ENCODE data around the gene DNAI7. TPM values are rescaled to one million over a fixed set of nuclear protein-coding genes. Genes with fewer than 3 reads are reported as not detected.

The DNAI7 gene
- polyA plus RNA-seq, 3 donors, result not detected

DNA sequence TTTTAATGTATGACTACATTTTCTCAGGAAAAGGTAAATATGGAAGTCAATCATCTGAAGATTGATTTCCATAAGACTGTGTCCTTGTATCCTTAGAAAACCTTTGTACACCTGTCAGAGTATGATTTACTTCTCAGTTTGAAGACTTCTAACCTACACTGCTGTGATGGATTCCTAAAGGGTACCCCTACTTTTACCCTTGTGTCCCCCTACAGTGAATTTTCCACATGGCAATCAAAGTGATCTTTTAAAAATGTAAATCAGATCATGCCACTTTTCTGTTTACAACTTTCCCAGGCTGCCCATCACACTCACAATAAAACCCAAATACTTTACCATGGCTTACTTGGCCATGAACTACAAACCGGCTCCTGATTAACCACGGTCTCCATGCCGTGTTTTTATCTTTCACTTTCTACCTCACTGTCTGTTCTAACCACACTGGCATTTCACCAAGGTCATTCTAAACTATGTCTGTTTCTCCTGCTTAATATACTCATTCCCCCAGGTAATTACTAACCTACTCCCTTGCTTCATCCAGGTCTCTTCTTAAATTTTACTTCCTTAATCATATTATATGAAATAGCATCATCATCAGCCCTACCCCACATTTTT is 8.1 kb downstream of the DNAI7 start:
- no peaks in the 10 kb centered on the region for H3K9me3 ChIP-seq (replicated peaks in 1 of 2; ENCODE audit: control insufficient read depth in 1 of 2, insufficient read depth in 1 of 2, low read length in 2 of 2)
- H3K9ac ChIP-seq (ENCODE audit: insufficient read depth, low read length, poor library complexity, severe bottlenecking), result no peak overlapping the region
- WGBS (ENCODE audit: insufficient coverage), result 49% methylated on average over 3 of the region's 3 CpGs
- no peak overlapping the region for H3K4me2 ChIP-seq (replicated peaks; ENCODE audit: extremely low read depth, low read length, poor library complexity, severe bottlenecking)
- Mint-ChIP-seq H3K27ac (no peak overlapping the region), H3K4me1 (peaks cover 3% of the 10 kb centered on the region), H3K4me3 (no peak overlapping the region), H3K9me3 (no peaks in the 10 kb centered on the region), H3K27me3 (ENCODE audit: low read depth in 3 of 3) (peaks cover 0 to 3% (median 3%) of the 10 kb centered on the region in 3 donors), H3K36me3 (no peaks in the 10 kb centered on the region)
- no peaks in the 10 kb centered on the region for H3K36me3 ChIP-seq (replicated peaks in 1 of 2; ENCODE audit: control insufficient read depth in 1 of 2, insufficient read depth in 2 of 2, low read length in 2 of 2)
- intact Hi-C loops (cut with micrococcal nuclease), result no loop called here
- H4K20me1 ChIP-seq (ENCODE audit: insufficient read depth, low read length), result no peaks in the 10 kb centered on the region
- H3K4me3 ChIP-seq (replicated peaks in 1 of 3; ENCODE audit: low read depth in 2 of 3, low read length in 3 of 3), result no peak overlapping the region
- no peak for TF ChIP-seq CTCF (IDR thresholded peaks at IDR 0.05)
- H3K79me2 ChIP-seq (ENCODE audit: insufficient read depth, low read length), result no peaks in the 10 kb centered on the region
- no peak overlapping the region for H2AFZ ChIP-seq (ENCODE audit: insufficient read depth, low read depth, low read length, poor library complexity, severe bottlenecking)
- H3K27ac ChIP-seq (ENCODE audit: low read depth in 1 of 2, low read length in 2 of 2), result no peak overlapping the region
- no peak for DNase-seq
- H3K4me1 ChIP-seq (ENCODE audit: control insufficient read depth in 1 of 2, insufficient read depth in 2 of 2, low read length in 2 of 2), result no peaks in the 10 kb centered on the region
- no peaks in the 10 kb centered on the region for H3K27me3 ChIP-seq (ENCODE audit: control insufficient read depth in 2 of 2, insufficient read depth in 2 of 2, low read length in 2 of 2)

DNA sequence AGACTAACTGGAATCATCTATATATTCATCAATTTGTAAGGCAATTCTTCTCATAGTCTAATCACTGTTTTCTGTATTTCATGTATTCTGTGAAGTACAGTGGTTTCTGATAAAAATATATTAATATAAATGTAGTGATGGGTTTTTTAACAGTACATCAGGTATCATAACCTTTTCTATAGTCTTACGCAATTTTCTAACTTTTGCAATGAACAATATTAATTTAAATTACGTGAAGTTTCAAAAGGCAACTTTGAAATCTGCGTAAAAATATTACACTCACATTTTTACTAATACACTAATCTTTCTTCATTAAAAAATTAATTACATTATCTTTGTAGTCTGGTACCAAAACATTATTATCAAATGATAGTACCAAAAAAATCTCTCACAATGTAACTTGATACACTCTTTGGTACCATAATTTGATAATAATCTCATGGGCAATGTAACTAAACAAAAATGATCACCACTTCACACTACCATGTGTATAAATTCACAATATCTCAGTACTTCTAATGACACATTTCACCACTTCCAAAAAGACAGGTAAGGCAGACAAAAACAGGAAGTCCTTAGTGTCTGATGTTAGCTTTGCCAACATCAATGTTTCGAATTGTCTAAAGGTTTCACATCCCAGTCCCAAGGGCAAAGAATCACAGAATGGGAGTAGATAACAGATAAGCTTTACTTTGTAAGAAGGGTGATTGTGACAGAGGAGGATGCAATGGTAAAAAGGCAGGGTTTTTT is 8.7 kb downstream of the DNAI7 start:
- intact Hi-C loops (cut with micrococcal nuclease), result no loop called here
- no peak for DNase-seq
- Histone ChIP-seq H3K27me3 (ENCODE audit: control insufficient read depth in 2 of 2, insufficient read depth in 2 of 2, low read length in 2 of 2) (no peaks in the 10 kb centered on the region), H3K27ac (ENCODE audit: low read depth in 1 of 2, low read length in 2 of 2) (no peak overlapping the region), H3K4me3 (replicated peaks in 1 of 3; ENCODE audit: low read depth in 2 of 3, low read length in 3 of 3) (no peak overlapping the region), H3K79me2 (ENCODE audit: insufficient read depth, low read length) (no peaks in the 10 kb centered on the region), H3K4me1 (ENCODE audit: control insufficient read depth in 1 of 2, insufficient read depth in 2 of 2, low read length in 2 of 2) (no peaks in the 10 kb centered on the region), H3K9ac (ENCODE audit: insufficient read depth, low read length, poor library complexity, severe bottlenecking) (no peak overlapping the region), H3K4me2 (replicated peaks; ENCODE audit: extremely low read depth, low read length, poor library complexity, severe bottlenecking) (no peak overlapping the region), H2AFZ (ENCODE audit: insufficient read depth, low read depth, low read length, poor library complexity, severe bottlenecking) (no peak overlapping the region), H3K36me3 (replicated peaks in 1 of 2; ENCODE audit: control insufficient read depth in 1 of 2, insufficient read depth in 2 of 2, low read length in 2 of 2) (no peaks in the 10 kb centered on the region), H4K20me1 (ENCODE audit: insufficient read depth, low read length) (no peaks in the 10 kb centered on the region), H3K9me3 (replicated peaks in 1 of 2; ENCODE audit: control insufficient read depth in 1 of 2, insufficient read depth in 1 of 2, low read length in 2 of 2) (no peaks in the 10 kb centered on the region)
- TF ChIP-seq CTCF (IDR thresholded peaks at IDR 0.05), result no peak
- no peaks in the 10 kb centered on the region for H3K9me3 Mint-ChIP-seq
- H3K4me3 Mint-ChIP-seq, result no peak overlapping the region
- 100% methylated on average over 1 of the region's 4 CpGs for WGBS (ENCODE audit: insufficient coverage)
- H3K27ac Mint-ChIP-seq, result no peak overlapping the region
- no peaks in the 10 kb centered on the region for H3K36me3 Mint-ChIP-seq
- peaks cover 0 to 3% (median 1%) of the 10 kb centered on the region in 3 donors for H3K27me3 Mint-ChIP-seq (ENCODE audit: low read depth in 3 of 3)
- H3K4me1 Mint-ChIP-seq, result peaks cover 3% of the 10 kb centered on the region

Data from CD14-positive monocyte (primary cell).